HG03097 (cell line): ENCODE measurements around the gene SPECC1L.

Source experiments
- ATAC-seq: cut with Tn5 transposase; IDR thresholded peaks from one replicate; pipeline ENCODE4 v1.9.1; 2021; ENCODE audit not compliant: unreplicated experiment, low FRiP score

SPECC1L gene

DNA sequence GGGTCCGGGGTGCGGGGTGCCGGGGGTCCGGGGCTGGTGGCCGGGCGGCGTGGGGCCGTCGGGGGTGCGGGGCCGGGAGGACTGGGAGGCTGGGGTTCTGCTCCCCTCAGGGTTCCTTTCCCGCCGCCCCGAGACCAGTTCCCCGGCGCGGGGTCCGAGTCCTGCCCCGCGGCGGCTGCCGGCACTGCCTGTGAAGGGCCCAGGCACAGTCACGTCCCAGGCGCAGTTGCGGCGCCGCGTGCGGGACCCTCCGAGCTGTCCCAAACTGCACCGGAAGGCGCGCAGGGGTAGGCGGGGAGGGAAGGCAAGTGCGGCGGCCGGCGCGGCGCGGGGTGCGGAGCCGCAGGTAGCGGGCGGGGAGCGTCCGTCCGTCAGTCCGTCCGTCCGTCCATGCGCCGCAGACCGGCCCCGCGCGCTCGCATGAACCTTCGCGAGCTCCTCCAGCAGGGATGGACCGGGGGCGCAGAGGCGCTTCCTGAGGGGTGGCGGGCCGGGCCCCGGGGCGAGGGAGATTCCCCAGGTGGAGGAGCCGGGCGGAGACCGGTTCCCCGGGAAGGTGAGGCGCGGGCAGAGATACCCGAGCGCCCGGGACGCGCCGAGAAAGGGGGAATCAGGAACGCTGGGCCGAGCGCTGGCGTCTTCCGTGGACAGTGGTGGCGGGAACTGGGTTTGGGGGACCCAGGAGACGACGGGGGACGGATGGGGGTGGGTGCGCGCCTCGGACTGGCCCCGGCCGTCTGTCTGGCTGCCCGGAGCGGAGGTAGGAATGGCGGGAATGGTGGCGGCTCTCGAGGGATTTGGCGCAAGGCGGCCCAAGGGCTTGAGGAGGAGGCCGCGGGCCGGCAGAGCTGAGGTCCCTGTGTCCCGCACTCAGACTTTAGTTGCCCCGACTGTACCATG, 153.6 kb downstream of the SPECC1L start:
- no peak for ATAC-seq

DNA sequence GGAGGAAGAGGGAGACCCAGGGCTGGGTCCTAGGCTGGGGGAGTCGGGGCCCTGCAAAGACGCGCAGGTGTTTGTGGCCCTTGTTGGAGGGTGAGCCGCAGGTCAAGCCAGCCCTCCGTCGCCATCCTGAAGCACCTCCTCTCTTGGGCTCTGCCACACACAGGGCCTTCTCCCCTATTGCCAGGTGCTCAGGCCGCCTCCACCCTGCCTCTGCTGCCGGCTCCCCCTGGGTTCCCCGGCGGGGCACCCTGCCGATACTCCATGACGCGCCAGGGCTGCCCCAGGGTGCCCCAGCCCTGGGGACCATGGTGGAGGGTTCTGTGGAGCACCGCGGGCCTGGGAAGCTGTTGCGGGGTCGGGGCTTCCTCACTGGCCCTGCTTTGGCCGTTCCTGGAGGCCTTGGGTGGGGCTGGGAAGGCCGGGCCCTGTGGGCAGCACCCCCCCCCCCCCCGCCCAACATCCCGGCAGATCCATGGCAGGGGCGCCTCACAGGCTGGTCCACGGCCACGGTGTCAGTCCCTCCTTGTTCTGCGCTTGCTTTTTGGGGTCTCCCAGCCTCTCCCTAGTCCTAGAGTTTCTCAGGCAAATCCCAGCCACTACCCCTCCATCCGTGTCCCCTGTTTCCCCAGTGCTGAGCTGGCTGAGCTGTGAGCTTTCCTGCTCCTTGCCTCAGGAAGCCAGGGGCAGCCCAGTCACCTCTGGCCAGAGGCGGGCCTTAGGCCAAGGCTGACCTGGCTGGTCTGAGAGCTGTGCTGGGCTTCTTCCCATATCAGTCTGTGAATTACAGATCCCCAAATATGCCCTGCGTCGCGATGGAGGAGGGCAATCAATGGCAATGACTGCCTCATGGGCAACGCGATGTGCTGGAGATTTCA, 154.5 kb downstream of the SPECC1L start:
- no peak for ATAC-seq

DNA sequence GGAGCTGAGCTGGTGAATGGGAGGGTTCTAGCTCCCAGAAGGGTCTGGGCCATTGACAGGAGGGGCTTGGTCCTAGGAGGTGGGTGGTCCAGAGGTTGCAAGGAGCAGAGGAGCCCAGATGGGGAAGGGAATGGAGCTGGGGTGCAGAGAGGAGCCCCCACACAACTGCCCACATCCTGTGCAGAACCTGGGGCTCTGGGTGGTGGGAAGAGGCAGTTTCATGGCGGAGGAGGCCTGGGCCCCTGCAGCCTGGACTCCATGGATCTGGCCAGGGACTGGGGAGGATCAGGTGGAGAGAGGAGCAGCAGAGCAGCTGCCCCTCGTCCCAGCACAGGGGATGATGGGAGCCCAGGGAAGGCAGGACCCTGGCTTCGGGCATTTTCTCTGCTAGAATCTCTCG, 155.8 kb downstream of the SPECC1L start:
- no peak for ATAC-seq

GRCh38 chr22:24426851-24427499, 156.3 kb downstream of the SPECC1L start:
- ATAC-seq: no peak

GRCh38 chr22:24427500-24428164, 157.0 kb downstream of the SPECC1L start, which contains the start of gene ADORA2A:
Gene ADORA2A (plus strand): TSS chr22:24427599. CDS start chr22:24433405, 5,806 bp downstream.
- peak; percentile 41 for ATAC-seq

DNA sequence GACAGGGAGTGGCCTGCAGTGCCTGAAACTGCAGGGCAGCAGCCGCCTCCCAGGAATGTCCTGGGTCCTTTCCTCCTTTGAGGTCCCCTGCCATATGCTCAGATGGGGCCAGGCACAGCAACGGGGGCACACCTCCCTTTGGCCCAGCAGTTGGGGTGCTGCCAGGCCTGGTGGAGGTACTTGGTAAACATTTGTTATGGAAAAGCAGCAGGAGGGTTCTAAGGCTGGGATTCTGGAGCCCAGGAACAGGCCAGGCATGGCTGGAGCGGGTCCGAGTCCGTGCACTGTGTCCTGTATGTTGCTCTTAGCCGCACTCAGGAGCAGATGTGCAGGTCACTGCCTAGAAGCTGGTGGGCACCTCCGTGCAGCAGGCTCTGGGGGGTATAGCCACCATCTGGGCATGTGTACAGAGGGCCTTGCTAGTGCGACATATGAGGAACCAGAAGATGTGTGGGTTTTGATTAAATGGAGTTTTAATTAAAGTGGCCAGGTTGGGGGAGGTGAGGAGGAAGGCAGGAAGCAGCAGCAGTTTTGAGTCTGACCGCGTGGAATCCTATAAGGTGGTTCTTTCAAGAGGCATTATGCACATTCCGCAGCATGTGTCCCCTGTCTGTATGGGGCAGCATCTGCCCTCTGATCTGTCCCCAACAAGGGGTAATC, 158.2 kb downstream of the SPECC1L start:
- ATAC-seq: no peak

DNA sequence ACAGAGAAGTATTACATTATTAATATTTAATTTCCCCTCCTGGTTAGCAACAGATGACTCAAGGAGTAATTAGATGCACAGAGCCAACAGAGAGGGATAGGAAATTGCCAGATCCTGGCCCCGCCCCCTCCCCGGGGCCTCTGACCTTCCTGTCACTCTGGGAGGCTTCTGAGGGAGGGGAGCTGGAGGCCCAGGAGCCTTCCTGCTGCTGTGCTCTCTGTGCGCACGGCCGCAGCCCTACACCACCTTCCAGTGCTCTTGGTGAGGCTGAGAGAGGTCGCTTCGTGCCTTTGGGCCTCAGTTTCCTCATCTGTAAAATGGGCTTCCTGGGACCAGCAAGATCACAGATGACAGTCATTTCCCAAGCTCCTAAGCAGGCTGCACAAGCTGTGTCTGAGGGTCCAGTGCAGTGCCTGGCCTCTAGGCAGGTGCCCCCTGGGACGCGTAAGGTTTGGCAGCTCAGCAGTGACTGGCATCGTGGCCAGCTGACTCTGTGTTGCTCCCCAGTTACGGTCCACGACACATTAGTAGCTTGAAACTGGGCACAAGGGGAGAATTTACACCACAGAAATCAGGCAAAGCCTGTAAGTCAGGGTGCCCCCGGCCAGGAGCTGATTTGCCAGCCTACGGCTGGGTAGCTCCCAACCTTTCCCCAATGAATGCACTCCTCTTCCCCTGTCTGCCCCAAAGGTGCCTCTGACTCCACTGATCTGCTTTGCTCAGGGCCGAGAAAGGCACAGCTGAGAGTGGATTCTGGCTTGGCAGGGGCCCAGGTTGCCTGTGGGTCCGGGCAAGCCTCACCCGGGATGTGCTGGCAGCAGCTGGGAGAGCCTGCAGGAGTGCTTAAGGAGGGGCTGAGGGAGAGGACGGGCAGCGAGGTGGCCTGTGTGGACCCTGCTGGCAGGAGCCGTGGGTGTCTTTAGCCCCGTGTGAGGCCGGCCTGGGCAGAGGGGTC, 159.1 kb downstream of the SPECC1L start:
- ATAC-seq: no peak

- no peak for ATAC-seq
Measured at GRCh38 chr22:24430431-24431308, 160.0 kb downstream of the SPECC1L start.

- no peak for ATAC-seq
Measured at GRCh38 chr22:24431309-24432034, 160.8 kb downstream of the SPECC1L start.

DNA sequence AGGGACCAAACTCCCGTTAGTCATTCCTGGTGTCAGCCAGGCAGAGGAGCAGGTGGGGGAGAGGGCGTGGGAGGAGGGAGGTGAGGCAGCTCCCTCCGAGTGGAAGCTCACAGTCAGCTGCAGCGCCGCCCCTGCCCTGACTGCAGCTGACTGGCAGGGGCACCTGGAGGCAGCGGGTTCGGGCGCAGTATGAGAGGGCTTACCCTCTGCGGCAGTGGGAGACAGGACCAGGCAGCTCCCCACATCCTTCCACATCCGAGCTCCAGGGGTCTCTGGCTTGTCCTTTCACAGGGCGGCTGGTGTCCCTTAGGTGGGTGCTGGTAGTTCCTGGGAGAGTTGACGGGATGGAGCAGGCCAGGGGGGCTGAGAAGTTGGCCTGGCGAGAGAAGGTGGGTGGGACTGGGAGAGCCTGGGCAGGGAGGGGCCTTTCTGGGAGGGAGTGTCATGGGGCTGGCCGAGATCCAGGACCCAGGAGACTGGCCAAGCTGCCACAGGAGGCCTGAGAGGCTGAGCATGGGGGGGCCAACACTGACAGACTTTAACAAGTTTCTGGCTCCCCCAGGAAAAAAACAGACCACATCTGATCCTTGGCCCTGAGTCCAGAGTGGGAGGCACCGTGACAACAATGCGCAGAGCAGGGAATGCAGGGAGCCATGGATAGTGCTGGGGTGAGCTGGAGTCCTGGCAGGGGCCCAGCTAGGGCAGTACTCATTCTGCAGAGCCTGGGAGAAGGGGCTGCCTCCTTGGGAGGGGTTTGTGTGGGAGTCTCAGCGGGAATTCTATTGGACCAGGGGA, 161.6 kb downstream of the SPECC1L start:
- no peak for ATAC-seq

DNA sequence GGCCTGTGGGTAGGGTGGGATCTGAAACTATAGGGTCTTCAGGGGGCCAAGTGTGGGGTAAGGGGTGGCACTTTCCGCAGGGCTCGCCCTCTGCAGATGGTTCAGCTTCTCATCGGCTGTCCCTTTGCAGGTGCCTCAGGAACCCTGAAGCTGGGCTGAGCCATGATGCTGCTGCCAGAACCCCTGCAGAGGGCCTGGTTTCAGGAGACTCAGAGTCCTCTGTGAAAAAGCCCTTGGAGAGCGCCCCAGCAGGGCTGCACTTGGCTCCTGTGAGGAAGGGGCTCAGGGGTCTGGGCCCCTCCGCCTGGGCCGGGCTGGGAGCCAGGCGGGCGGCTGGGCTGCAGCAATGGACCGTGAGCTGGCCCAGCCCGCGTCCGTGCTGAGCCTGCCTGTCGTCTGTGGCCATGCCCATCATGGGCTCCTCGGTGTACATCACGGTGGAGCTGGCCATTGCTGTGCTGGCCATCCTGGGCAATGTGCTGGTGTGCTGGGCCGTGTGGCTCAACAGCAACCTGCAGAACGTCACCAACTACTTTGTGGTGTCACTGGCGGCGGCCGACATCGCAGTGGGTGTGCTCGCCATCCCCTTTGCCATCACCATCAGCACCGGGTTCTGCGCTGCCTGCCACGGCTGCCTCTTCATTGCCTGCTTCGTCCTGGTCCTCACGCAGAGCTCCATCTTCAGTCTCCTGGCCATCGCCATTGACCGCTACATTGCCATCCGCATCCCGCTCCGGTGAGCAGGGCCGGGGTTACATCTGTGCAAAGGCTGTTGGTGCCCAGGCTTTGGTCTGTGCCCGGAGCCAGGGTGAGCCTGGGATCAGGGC, 162.6 kb downstream of the SPECC1L start:
- ATAC-seq: no peak

DNA sequence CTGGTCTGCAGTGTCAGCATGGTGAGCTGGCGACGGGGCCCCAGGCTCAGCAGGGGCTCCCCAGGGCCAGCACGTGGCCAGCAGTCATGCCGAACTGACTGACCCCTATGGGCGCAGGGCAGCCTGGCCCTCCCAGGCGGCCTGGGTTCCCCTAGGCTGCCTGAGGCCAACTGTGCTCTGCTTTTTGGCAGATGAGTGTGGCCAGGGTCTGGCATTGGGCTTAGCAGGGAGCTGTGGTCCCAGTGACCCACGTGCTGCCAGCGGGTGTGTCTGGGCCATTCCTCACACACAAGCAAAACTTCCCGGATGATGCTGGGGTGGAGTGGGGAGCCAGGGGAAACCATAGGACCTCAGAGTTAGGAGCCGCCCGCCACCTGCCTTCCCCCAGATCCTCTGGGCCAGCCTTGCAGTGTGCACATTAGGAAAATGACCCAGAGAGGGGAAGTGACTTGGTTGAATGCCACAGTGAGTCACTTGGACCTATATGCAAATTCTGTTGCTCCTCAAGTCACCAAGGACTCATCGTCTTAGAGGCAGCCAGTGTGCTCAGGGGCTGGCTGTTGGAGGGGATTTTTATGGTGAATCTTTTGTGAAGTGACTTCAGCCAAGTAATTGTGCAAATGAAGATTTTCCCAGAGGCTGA, 163.3 kb downstream of the SPECC1L start:
- peak; percentile 49 for ATAC-seq

GRCh38 chr22:24434471-24435322, 164.1 kb downstream of the SPECC1L start:
- peak; percentile 50 for ATAC-seq

GRCh38 chr22:24435323-24435645, 164.7 kb downstream of the SPECC1L start:
- no peak for ATAC-seq
